ENCODE measurements around the gene SYCP2L. TPM values are rescaled to one million over a fixed set of nuclear protein-coding genes. Genes with fewer than 3 reads are reported as not detected.

SYCP2L gene
- polyA plus RNA-seq (2012; ENCODE audit: insufficient read depth, insufficient read length, low read depth): 5.1 TPM

DNA sequence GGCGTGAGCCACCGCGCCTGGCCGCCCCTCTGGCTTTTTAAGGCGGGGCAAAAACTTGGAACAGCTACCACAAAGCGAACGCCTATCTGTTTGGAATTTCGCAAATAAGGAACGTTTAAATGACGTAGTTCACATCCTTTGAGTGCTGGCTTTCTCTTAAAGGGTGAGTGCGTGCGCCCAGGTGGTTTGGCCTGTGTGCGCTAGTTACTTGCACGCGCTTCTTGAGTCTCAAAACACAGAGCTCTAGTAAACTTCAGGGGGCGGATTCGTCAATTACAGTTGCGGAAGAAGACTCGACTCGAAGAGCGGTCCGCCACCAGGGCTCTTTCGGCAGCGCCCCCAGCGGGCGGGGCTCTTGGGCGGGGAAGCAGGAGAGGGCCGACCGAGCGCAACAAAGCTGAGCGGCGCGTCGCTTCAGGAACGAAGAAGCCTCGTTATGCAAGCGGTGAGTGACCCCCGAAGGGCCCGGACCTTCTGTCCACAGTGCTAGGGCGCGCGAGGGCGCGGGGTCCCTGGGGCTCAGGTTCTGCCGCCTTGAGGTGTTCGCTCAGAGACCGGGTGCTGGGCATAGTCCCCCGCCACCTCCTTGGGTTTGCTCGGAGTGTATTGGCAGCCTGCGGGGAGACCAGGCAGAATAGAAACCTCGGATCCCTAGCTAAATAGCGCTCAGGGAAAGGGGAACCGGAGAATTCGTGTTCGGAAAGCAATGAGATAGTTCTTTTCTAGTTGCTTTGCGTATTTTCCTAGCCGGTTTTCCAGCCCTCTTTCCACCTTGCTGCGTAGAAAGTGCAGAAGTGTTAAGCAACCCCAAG is at the start of gene SYCP2L:
Gene SYCP2L (plus strand): TSS at position 362 of the 812 bp plus-strand sequence. CDS start 75 bp downstream, at position 437.
- Histone ChIP-seq H3K27me3 (peaks cover 23% of the 10 kb centered on the region), H3K36me3 (no peaks in the 10 kb centered on the region), H3K9me3 (no peaks in the 10 kb centered on the region), H3K4me3 (ENCODE audit: low read depth, low read length) (peak within 1 kb of the TSS; percentile 81), H3K4me1 (no peaks in the 10 kb centered on the region)
- TF ChIP-seq, protein P1, sequence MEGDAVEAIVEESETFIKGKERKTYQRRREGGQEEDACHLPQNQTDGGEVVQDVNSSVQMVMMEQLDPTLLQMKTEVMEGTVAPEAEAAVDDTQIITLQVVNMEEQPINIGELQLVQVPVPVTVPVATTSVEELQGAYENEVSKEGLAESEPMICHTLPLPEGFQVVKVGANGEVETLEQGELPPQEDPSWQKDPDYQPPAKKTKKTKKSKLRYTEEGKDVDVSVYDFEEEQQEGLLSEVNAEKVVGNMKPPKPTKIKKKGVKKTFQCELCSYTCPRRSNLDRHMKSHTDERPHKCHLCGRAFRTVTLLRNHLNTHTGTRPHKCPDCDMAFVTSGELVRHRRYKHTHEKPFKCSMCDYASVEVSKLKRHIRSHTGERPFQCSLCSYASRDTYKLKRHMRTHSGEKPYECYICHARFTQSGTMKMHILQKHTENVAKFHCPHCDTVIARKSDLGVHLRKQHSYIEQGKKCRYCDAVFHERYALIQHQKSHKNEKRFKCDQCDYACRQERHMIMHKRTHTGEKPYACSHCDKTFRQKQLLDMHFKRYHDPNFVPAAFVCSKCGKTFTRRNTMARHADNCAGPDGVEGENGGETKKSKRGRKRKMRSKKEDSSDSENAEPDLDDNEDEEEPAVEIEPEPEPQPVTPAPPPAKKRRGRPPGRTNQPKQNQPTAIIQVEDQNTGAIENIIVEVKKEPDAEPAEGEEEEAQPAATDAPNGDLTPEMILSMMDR (IDR thresholded peaks at IDR 0.05; ENCODE audit: low read depth, low read length): peak; percentile 48
- peak; percentile 81 for DNase-seq

GRCh38 chr6:10837622-10837994 is 49.2 kb upstream of the SYCP2L start:
- H3K36me3 ChIP-seq: no peaks in the 10 kb centered on the region
- H3K9me3 ChIP-seq: no peaks in the 10 kb centered on the region; the same call in 1 of the 2 replicates
- peaks cover 30% of the 10 kb centered on the region for H3K27me3 ChIP-seq
- no peak for DNase-seq
- peaks cover 2% of the 10 kb centered on the region; the same call in 1 of the 2 replicates for H3K4me1 ChIP-seq
- TF ChIP-seq, protein P1 (IDR thresholded peaks at IDR 0.05; ENCODE audit: low read depth, low read length): no peak
- H3K4me3 ChIP-seq (ENCODE audit: low read depth, low read length): peak overlapping the region; percentile 56

GRCh38 chr6:10837995-10838793 is 48.7 kb upstream of the SYCP2L start, which contains the start of gene MAK:
TSS of gene MAK (minus strand) at chr6:10838539. CDS start at chr6:10830648, 7,891 bp downstream.
- no peaks in the 10 kb centered on the region; the same call in 1 of the 2 replicates for H3K9me3 ChIP-seq
- H3K27me3 ChIP-seq: peaks cover 32% of the 10 kb centered on the region
- DNase-seq: peak; percentile 87
- H3K4me1 ChIP-seq: peaks cover 2% of the 10 kb centered on the region; the same call in 1 of the 2 replicates
- H3K4me3 ChIP-seq (ENCODE audit: low read depth, low read length): peak within 1 kb of the TSS; percentile 56
- TF ChIP-seq, protein P1 (IDR thresholded peaks at IDR 0.05; ENCODE audit: low read depth, low read length): no peak
- H3K36me3 ChIP-seq: no peaks in the 10 kb centered on the region

DNA sequence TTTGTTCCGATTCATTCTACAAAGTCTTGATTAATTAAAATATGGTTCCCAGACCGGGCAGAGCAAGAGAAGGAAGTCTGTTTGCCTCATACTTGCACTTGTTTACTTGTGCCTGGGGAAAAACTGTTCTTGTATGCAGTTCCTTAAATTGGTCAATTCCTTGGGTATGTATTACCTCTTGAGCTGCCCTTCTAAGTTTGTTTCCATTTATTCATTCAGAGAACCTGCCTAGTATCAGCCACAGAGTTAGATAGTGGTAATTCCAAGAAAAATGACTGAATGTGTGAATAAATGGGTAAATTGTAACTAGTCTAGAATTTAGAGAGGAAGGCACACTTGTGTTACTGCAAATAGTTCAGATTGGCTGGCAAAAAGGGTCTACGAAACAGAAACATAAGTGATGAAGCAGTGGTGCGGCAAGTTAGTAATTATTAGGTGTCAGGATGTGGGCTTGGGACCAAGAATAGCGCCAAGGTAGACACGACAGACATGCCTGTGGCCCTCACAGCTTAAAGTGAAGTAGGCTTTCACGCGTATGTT is 48.0 kb upstream of the SYCP2L start:
- no peak for DNase-seq

GRCh38 chr6:10843554-10843953 is 43.3 kb upstream of the SYCP2L start:
- H3K36me3 ChIP-seq: no peaks in the 10 kb centered on the region
- no peak for DNase-seq
- no peak overlapping the region for H3K4me3 ChIP-seq (ENCODE audit: low read depth, low read length)
- TF ChIP-seq, protein P1 (IDR thresholded peaks at IDR 0.05; ENCODE audit: low read depth, low read length): no peak
- H3K4me1 ChIP-seq: no peaks in the 10 kb centered on the region
- H3K9me3 ChIP-seq: no peaks in the 10 kb centered on the region
- H3K27me3 ChIP-seq: 0 out of 2 replicates have a peak, but pooled peaks cover 3% of the 10 kb centered on the region

More for the DNA sequence above, 48.0 kb upstream of the SYCP2L start:
- Histone ChIP-seq H3K4me1 (peaks cover 2% of the 10 kb centered on the region; the same call in 1 of the 2 replicates), H3K36me3 (no peaks in the 10 kb centered on the region), H3K4me3 (ENCODE audit: low read depth, low read length) (peak overlapping the region; percentile 56), H3K27me3 (peaks cover 32% of the 10 kb centered on the region), H3K9me3 (no peaks in the 10 kb centered on the region; the same call in 1 of the 2 replicates)
- TF ChIP-seq, protein P1 (IDR thresholded peaks at IDR 0.05; ENCODE audit: low read depth, low read length): no peak

Measured in BE2C (cell line).